ENCODE data around the gene KIAA0232. TPM values are rescaled to one million over a fixed set of nuclear protein-coding genes. Genes with fewer than 3 reads are reported as not detected.

KIAA0232 gene
- total RNA-seq, 1 donor from 2014 or later = 35.0 TPM

- DNase-seq (ENCODE audit: low spot score) = no peak
Measured at GRCh38 chr4:6845574-6845973, 63.0 kb downstream of the KIAA0232 start.

GRCh38 chr4:6847178-6847577, 64.7 kb downstream of the KIAA0232 start:
- no peak for DNase-seq (ENCODE audit: low spot score)

- DNase-seq (ENCODE audit: low spot score) = no peak
Measured at GRCh38 chr4:6848717-6849305, 66.3 kb downstream of the KIAA0232 start.

GRCh38 chr4:6849691-6850090, 67.2 kb downstream of the KIAA0232 start:
- DNase-seq (ENCODE audit: low spot score) = no peak

- no peak for DNase-seq (ENCODE audit: low spot score)
Measured at GRCh38 chr4:6851431-6851830, 68.9 kb downstream of the KIAA0232 start.

GRCh38 chr4:6851962-6852361, 69.4 kb downstream of the KIAA0232 start:
- DNase-seq (ENCODE audit: low spot score) = no peak

- no peak for DNase-seq (ENCODE audit: low spot score)
Measured at GRCh38 chr4:6852582-6852981, 70.1 kb downstream of the KIAA0232 start.

GRCh38 chr4:6854098-6854744, 71.7 kb downstream of the KIAA0232 start:
- no peak for DNase-seq (ENCODE audit: low spot score)

- DNase-seq (ENCODE audit: low spot score) = no peak
Measured at GRCh38 chr4:6855692-6856297, 73.3 kb downstream of the KIAA0232 start.

GRCh38 chr4:6856391-6856790, 73.9 kb downstream of the KIAA0232 start:
- DNase-seq (ENCODE audit: low spot score) = no peak

- no peak for DNase-seq (ENCODE audit: low spot score)
Measured at GRCh38 chr4:6857009-6857882, 74.7 kb downstream of the KIAA0232 start.

GRCh38 chr4:6858997-6859396, 76.5 kb downstream of the KIAA0232 start:
- DNase-seq (ENCODE audit: low spot score) = no peak

GRCh38 chr4:6859543-6859942, 77.0 kb downstream of the KIAA0232 start:
- no peak for DNase-seq (ENCODE audit: low spot score)

- DNase-seq (ENCODE audit: low spot score) = no peak
Measured at GRCh38 chr4:6868386-6868785, 85.9 kb downstream of the KIAA0232 start.

- no peak for DNase-seq (ENCODE audit: low spot score)
Measured at GRCh38 chr4:6869944-6870343, 87.4 kb downstream of the KIAA0232 start.

GRCh38 chr4:6873291-6873690, 90.8 kb downstream of the KIAA0232 start:
- no peak for DNase-seq (ENCODE audit: low spot score)

- DNase-seq (ENCODE audit: low spot score) = peak; percentile 67
Measured at GRCh38 chr4:6873792-6874461, 91.4 kb downstream of the KIAA0232 start.

GRCh38 chr4:6874981-6875380, 92.5 kb downstream of the KIAA0232 start:
- DNase-seq (ENCODE audit: low spot score) = no peak

- DNase-seq (ENCODE audit: low spot score) = no peak
Measured at GRCh38 chr4:6875431-6875831, 92.9 kb downstream of the KIAA0232 start.

GRCh38 chr4:6876440-6876839, 93.9 kb downstream of the KIAA0232 start:
- DNase-seq (ENCODE audit: low spot score) = no peak

GRCh38 chr4:6877067-6877466, 94.5 kb downstream of the KIAA0232 start:
- DNase-seq (ENCODE audit: low spot score) = no peak
